Kidney (tissue), 14 donors: ENCODE data around the gene SLC6A19. TPM values are rescaled to one million over a fixed set of nuclear protein-coding genes. Genes with fewer than 3 reads are reported as not detected.

Experiments used
- DNase-seq, 5 donors: peaks; one replicate each; pipeline ENCODE4 v3.0.0-alpha.2; 2013 to 2020
- FAIRE-seq: peaks from 2 replicates; lab custom pipeline; 2012; peaks lifted over from hg19 to GRCh38; lab: Jason Lieb, UNC
- H3K27ac ChIP-seq, 2 donors: one replicate each; pipeline ENCODE4 v1.7.0; 2013; ENCODE audit warnings: low read depth in 2 of 2, low read length in 2 of 2, inconsistent platforms in 1 of 2
- H3K27me3 ChIP-seq: one replicate; pipeline ENCODE4 v1.7.1; 2013; ENCODE audit warnings: low read length, inconsistent platforms; ENCODE audit not compliant: control insufficient read depth, insufficient read depth
- H3K36me3 ChIP-seq, 3 donors: one replicate each; pipeline versions ENCODE4 v1.7.0 to v1.7.1; 2013; ENCODE audit warnings: low read length in 3 of 3, control low read depth in 1 of 3, inconsistent platforms in 1 of 3; ENCODE audit not compliant: insufficient read depth in 3 of 3, control insufficient read depth in 2 of 3
- H3K4me1 ChIP-seq, 3 donors: one replicate each; pipeline versions ENCODE4 v1.7.0 to v1.7.1; 2013; ENCODE audit warnings: low read length in 3 of 3, inconsistent platforms in 1 of 3, low read depth in 1 of 3; ENCODE audit not compliant: control insufficient read depth in 2 of 3, insufficient read depth in 2 of 3
- H3K4me3 ChIP-seq, 3 donors: one replicate each; pipeline versions ENCODE4 v1.7.0 to v1.8.1; 2013; ENCODE audit warnings: low read length in 3 of 3, control low read depth in 1 of 3, inconsistent platforms in 1 of 3
- H3K9ac ChIP-seq, 3 donors: one replicate each; pipeline versions ENCODE4 v1.7.0 to v1.7.1; 2013; ENCODE audit warnings: low read length in 3 of 3, control low read depth in 1 of 3, inconsistent platforms in 1 of 3
- H3K9me3 ChIP-seq, 3 donors: one replicate each; pipeline versions ENCODE4 v1.7.0 to v1.7.1; 2013; ENCODE audit warnings: low read length in 3 of 3, control low read depth in 1 of 3, inconsistent platforms in 1 of 3; ENCODE audit not compliant: control insufficient read depth in 2 of 3, insufficient read depth in 1 of 3
- intact Hi-C: fragments of 100-400 bp; cut with DNase I; formaldehyde crosslinking; loops from one replicate; pipeline ENCODE4 v1.11.1; 2022
- polyA plus RNA-seq: library from polyadenylated mRNA; stranded (reverse); fragments of 350-450 nt; fragmentation: Illumina TruSeq; extraction: RNeasy Lipid Tissue Mini Kit (QIAGEN cat#74804); gene quantifications from one replicate; pipeline ENCODE4 v1.2.3, GENCODE V29; 2014; ENCODE audit warnings: low read depth, low replicate concordance; ENCODE audit not compliant: insufficient read depth
- total RNA-seq: library from RNA; stranded (reverse); fragmentation: NEBNext Ultra II Directional; extraction: Animal tissue kit (Norgen Biotek cat#: 25700); gene quantifications from one replicate; pipeline ENCODE4 v1.2.1, GENCODE V29; 2021
- TF ChIP-seq, protein P1 (sequence below): IDR thresholded peaks from 3 replicates; pipeline ENCODE4 v1.5.1; 2012; ENCODE audit warnings: mild to moderate bottlenecking, moderate library complexity, borderline replicate concordance; ENCODE audit not compliant: insufficient read depth; ENCODE audit errors: extremely low read depth
- donor health status: control.
- donor health status: control.
- donor health status: control.
- donor health status: control.
- donor health status: control.
- donor health status: DM: yes; HTN: yes; CAD: no.
- donor health status: Normal renal cell carcinoma (clear cell type).

SLC6A19 gene
- total and polyA plus RNA-seq, 2 donors from 2014 or later = 2.2 to 69.3 TPM

DNA sequence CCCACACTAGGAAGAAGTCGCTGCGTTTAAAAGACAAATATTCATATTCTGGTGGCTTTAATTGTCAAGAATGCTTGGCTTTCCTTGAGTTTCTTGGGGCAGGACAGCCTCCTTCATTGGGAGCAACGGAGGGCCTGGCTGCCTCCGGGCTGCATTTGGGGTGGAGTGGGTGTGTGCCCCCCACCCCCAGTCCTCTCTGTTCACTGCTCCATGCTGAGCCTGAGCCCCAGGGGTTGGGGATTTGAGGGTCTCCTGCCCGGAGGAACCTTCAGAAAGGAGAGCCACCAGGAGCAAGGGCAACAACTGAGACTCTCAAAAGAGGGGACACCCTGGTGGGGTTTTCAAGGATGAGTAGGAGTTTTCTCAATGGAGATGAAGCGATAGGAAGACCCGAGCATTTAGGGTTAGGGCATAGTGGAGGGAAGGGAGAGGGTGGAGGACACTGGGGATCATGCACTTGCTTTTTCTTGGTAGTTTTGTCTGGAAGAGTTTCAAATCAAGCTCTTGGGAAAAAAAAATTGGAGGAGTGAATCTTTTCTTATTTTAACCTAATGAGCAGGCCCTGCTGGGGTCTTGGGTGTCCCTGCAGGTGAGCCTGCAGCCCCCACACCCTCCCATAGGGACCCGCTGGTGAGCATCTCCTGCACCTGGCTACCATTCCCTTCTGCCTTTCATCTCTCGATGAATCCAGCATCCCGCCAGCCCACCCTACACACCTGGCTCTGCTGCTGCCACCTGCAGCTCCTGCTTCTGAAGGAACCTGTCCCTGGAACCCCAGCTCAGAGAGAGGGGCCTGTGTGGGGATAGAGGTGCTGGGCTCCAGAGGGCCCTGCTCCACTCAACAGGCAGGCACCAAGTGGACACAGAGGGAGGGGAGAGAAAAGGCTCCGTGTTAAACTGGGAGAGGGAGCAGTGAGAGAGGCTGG lies 4.1 kb downstream of the SLC6A19 start:
- DNase-seq (peak in 1 of 5 donors; percentile 56), FAIRE-seq (no peak)
- H3K36me3 ChIP-seq = peaks cover 0 to 2% (median 0%) of the 10 kb centered on the region in 3 donors

DNA sequence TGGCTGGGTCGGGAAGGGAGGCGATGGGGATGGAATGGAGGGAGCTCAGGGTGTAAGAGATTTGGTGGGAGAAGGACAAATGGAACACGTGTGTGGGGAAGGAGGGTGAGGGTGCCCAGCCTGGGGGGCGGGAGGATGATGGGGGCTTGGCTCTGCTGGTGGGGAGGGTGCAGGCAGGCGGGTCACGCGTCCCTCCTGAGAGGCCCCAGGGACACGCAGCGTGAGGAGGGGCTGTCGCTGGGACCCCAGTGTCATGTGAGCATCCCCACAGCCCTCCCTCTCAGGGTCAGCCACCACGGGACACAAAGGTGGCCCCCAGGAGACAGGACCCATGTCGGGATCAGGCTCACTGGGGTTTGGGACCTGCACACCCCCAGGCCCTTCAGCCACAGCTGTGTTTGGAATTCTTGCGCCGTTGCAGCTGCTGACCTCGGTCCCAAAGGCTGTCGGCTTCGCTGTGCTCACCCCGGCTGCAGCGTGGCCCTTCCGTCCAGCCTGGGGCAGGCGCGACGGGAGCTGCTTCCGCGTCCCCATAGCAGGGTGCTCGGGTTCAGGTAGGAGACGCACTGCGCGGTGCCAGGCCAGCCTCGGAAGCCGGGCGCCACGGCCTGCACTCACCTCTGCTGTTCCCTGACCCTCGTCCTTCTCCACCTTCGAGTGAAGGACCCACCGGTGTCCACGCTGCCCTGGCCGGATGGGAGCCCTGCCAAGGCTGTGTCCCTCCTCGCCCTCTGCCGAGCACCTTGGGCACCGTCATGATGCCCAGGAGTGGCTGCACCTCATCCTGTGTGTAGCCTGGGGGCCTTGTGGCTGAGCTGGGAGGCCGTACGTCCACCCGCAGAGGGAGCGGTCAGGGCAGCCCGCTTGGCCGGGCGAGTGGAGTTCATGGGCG lies 5.4 kb downstream of the SLC6A19 start:
- DNase-seq (peak in 1 of 5 donors; percentile 64), FAIRE-seq (no peak)
- H3K27me3 ChIP-seq = peaks cover 3% of the 10 kb centered on the region
- intact Hi-C loops = no loop called here
- H3K9me3 ChIP-seq = no peaks in the 10 kb centered on the region
- TF ChIP-seq, protein P1, sequence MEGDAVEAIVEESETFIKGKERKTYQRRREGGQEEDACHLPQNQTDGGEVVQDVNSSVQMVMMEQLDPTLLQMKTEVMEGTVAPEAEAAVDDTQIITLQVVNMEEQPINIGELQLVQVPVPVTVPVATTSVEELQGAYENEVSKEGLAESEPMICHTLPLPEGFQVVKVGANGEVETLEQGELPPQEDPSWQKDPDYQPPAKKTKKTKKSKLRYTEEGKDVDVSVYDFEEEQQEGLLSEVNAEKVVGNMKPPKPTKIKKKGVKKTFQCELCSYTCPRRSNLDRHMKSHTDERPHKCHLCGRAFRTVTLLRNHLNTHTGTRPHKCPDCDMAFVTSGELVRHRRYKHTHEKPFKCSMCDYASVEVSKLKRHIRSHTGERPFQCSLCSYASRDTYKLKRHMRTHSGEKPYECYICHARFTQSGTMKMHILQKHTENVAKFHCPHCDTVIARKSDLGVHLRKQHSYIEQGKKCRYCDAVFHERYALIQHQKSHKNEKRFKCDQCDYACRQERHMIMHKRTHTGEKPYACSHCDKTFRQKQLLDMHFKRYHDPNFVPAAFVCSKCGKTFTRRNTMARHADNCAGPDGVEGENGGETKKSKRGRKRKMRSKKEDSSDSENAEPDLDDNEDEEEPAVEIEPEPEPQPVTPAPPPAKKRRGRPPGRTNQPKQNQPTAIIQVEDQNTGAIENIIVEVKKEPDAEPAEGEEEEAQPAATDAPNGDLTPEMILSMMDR = no peak
- peaks cover 2 to 7% (median 4%) of the 10 kb centered on the region in 3 donors for H3K4me1 ChIP-seq
- no peak overlapping the region for H3K27ac ChIP-seq
- no peak overlapping the region for H3K9ac ChIP-seq
- peak overlapping the region in 1 of 3 donors; percentile 67 for H3K4me3 ChIP-seq
- H3K36me3 ChIP-seq = peaks cover 3 to 5% (median 4%) of the 10 kb centered on the region in 3 donors

More for the DNA sequence above, 4.1 kb downstream of the SLC6A19 start:
- TF ChIP-seq, protein P1 = no peak
- H3K9me3 ChIP-seq = no peaks in the 10 kb centered on the region
- intact Hi-C loops = no loop called here
- H3K4me3 ChIP-seq = peak overlapping the region in 1 of 3 donors; percentile 67
- no peaks in the 10 kb centered on the region for H3K27me3 ChIP-seq
- peaks cover 0 to 7% (median 4%) of the 10 kb centered on the region in 3 donors for H3K4me1 ChIP-seq
- no peak overlapping the region for H3K27ac ChIP-seq
- no peak overlapping the region for H3K9ac ChIP-seq

DNA sequence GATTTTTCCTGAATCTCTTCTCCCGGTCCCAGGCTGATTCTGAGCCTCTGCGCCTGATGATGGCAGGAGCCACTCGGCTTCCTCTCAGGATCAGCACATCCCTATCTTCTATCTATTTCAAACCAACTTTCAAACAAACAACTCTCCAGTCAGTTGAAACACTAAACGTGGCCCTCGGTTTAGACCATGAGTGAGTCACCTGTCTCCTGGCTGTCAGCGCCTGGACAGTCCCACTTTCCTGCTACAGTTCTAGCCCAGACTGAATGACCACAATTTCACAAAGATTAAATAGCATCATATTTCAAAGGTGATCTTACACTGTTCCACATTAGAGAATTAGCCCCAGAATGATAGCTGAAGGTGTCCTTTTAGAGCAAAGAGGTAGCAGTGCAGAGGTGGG lies 6.2 kb downstream of the SLC6A19 start:
- Histone ChIP-seq H3K4me1 (peaks cover 4 to 7% (median 4%) of the 10 kb centered on the region in 3 donors), H3K36me3 (peaks cover 3 to 5% (median 5%) of the 10 kb centered on the region in 3 donors), H3K27ac (no peak overlapping the region), H3K4me3 (no peak overlapping the region), H3K9ac (no peak overlapping the region), H3K9me3 (no peaks in the 10 kb centered on the region), H3K27me3 (peaks cover 3% of the 10 kb centered on the region)
- TF ChIP-seq, protein P1 = no peak
- no peak for FAIRE-seq
- DNase-seq = no peak
- intact Hi-C loops = no loop called here
